ENCODE measurements around the gene ROBO2. TPM values are rescaled to one million over a fixed set of nuclear protein-coding genes. Genes with fewer than 3 reads are reported as not detected.

The ROBO2 gene
- polyA plus RNA-seq, 1 of the 3 experiments (the other 2 are of a cell fraction): not detected

DNA sequence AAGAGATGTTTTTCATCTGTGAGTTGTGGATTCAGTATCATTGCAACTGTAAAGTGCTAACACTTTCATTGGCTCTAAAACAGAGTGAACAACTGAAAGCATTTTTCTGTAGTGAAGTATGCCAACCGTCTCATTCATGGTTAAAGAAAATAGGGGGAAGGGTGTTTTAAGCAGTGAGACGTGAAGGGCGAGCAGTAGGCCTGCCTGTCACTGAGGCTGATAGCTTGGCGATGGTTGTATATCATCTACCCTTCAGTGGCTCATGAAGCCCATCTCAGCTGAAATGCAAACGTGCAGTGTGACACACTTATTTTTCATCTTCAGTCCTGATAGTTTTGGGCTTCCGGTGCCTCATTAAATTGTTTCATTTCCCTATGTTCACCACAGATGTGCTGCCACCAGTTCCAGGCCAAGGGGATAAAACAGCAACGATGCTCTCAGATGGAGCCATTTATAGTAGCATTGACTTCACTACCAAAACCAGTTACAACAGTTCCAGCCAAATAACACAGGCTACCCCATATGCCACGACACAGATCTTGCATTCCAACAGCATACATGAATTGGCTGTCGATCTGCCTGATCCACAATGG is 562.0 kb downstream of the ROBO2 start:
- Histone ChIP-seq H3K36me3 (replicated peaks in 1 of 2; ENCODE audit: control insufficient read depth in 1 of 2, insufficient read depth in 2 of 2, low read length in 1 of 2) (no peaks in the 10 kb centered on the region), H3K27me3 (ENCODE audit: insufficient read depth) (no peaks in the 10 kb centered on the region)
- CTCF ChIA-PET: no interaction called here

DNA sequence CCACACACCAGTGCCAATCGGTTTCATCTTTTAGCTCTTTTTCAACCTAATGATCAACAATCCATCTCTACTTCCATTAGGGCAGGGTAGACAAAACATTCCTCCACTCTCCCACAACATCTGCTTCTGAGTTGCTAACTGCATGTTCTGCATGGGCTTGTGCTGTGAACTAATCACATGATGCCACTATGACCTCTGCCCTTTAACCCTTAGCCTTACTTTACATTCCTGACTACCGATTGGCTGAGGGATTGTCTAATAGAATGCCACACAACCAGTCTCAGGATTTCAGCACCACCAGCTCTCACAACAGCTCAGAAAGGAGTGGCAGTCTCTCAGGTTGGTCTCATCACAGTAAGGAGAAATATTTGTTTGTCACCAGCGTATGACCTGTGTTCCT is 562.8 kb downstream of the ROBO2 start:
- H3K4me1 ChIP-seq (ENCODE audit: control insufficient read depth in 1 of 2, insufficient read depth in 2 of 2, low read depth in 1 of 2, low read length in 1 of 2): no peaks in the 10 kb centered on the region
- H3K27ac ChIP-seq (ENCODE audit: low read depth in 2 of 2, low read length in 1 of 2): no peak overlapping the region
- H3K4me3 ChIP-seq (ENCODE audit: low read depth in 2 of 2, low read length in 1 of 2): no peak overlapping the region
- no peak overlapping the region for H2AFZ ChIP-seq (ENCODE audit: low read depth)
- no peaks in the 10 kb centered on the region for H3K9me2 ChIP-seq
- no peaks in the 10 kb centered on the region for H3K9me3 ChIP-seq
- H3K36me3 ChIP-seq (replicated peaks in 1 of 2; ENCODE audit: control insufficient read depth in 1 of 2, insufficient read depth in 2 of 2, low read length in 1 of 2): no peaks in the 10 kb centered on the region
- no peaks in the 10 kb centered on the region for H4K20me1 ChIP-seq (ENCODE audit: insufficient read depth)
- ChIA-PET POLR2A (no interaction called here), CTCF (interaction anchor here (0.9 kb wide), 1 partner anchor 60 kb away, joined by 3 read pairs; no protein-coding TSS in a partner anchor)
- no peaks in the 10 kb centered on the region for H3K27me3 ChIP-seq (ENCODE audit: insufficient read depth)
- 56% methylated on average over 3 of the region's 3 CpGs for WGBS (ENCODE audit: low lambda C conversion rate)
- H3K79me2 ChIP-seq (ENCODE audit: insufficient read depth): no peaks in the 10 kb centered on the region
- no peak overlapping the region for H3K4me2 ChIP-seq
- TF ChIP-seq PBX3 (IDR thresholded peaks at IDR 0.05) (no peak), GATA2 (CRISPR knock-in tag; IDR thresholded peaks at IDR 0.05) (no peak), IRF3 (IDR thresholded peaks at IDR 0.05; ENCODE audit: low read depth, low read length) (no peak), JUND (IDR thresholded peaks at IDR 0.05) (no peak), SIN3A (IDR thresholded peaks at IDR 0.05; ENCODE audit: borderline replicate concordance, low read depth, low read length) (no peak), FOSL2 (IDR thresholded peaks at IDR 0.05; ENCODE audit: borderline replicate concordance, low read depth) (no peak), MEF2A (IDR thresholded peaks at IDR 0.05; ENCODE audit: borderline replicate concordance, low read depth) (no peak), NRF1 (IDR thresholded peaks at IDR 0.05; ENCODE audit: low read depth, low read length) (no peak), TAF1 (IDR thresholded peaks at IDR 0.05; ENCODE audit: borderline replicate concordance, low read depth, low read length) (no peak), RAD21 (IDR thresholded peaks at IDR 0.05; ENCODE audit: low read length) (no peak), ZBTB33 (IDR thresholded peaks at IDR 0.05; ENCODE audit: borderline replicate concordance, low read depth) (no peak), TCF12 (IDR thresholded peaks at IDR 0.05) (no peak), RXRA (IDR thresholded peaks at IDR 0.05; ENCODE audit: borderline replicate concordance, low read depth) (no peak), POLR2AphosphoS5 (IDR thresholded peaks at IDR 0.05; ENCODE audit: low read depth, low read length) (no peak), FOXM1 (IDR thresholded peaks at IDR 0.05; ENCODE audit: low read depth) (no peak), USF2 (IDR thresholded peaks at IDR 0.05; ENCODE audit: borderline replicate concordance, low read depth, low read length) (no peak), RFX5 (IDR thresholded peaks at IDR 0.05; ENCODE audit: low read length) (no peak), TEAD4 (IDR thresholded peaks at IDR 0.05; ENCODE audit: borderline replicate concordance, insufficient read depth) (no peak), MAX (IDR thresholded peaks at IDR 0.05; ENCODE audit: low read depth) (no peak)
- DNase-seq: no peak
- no peak overlapping the region for H3K9ac ChIP-seq
- H3F3A ChIP-seq (replicated peaks; ENCODE audit: insufficient read depth): peaks cover 4% of the 10 kb centered on the region

More for the DNA sequence above, 562.0 kb downstream of the ROBO2 start:
- H3K9me2 ChIP-seq: no peaks in the 10 kb centered on the region
- no peak overlapping the region for H3K27ac ChIP-seq (ENCODE audit: low read depth in 2 of 2, low read length in 1 of 2)
- no peak overlapping the region for H3K4me2 ChIP-seq
- no peak overlapping the region for H3K4me3 ChIP-seq (ENCODE audit: low read depth in 2 of 2, low read length in 1 of 2)
- H3K9me3 ChIP-seq: no peaks in the 10 kb centered on the region
- POLR2A ChIA-PET: no interaction called here
- H3K79me2 ChIP-seq (ENCODE audit: insufficient read depth): no peaks in the 10 kb centered on the region
- no peak overlapping the region for H2AFZ ChIP-seq (ENCODE audit: low read depth)
- H4K20me1 ChIP-seq (ENCODE audit: insufficient read depth): no peaks in the 10 kb centered on the region
- H3K9ac ChIP-seq: no peak overlapping the region
- H3K4me1 ChIP-seq (ENCODE audit: control insufficient read depth in 1 of 2, insufficient read depth in 2 of 2, low read depth in 1 of 2, low read length in 1 of 2): no peaks in the 10 kb centered on the region
- H3F3A ChIP-seq (replicated peaks; ENCODE audit: insufficient read depth): peaks cover 4% of the 10 kb centered on the region
- 55% methylated on average over 9 of the region's 9 CpGs for WGBS (ENCODE audit: low lambda C conversion rate)
- DNase-seq: no peak
- TF ChIP-seq TAF1 (IDR thresholded peaks at IDR 0.05; ENCODE audit: borderline replicate concordance, low read depth, low read length) (no peak), EZH2phosphoT487 (IDR thresholded peaks at IDR 0.05; ENCODE audit: borderline replicate concordance, low read depth) (no peak), RFX5 (IDR thresholded peaks at IDR 0.05; ENCODE audit: low read length) (no peak), FOSL2 (IDR thresholded peaks at IDR 0.05; ENCODE audit: borderline replicate concordance, low read depth) (no peak)

Data from SK-N-SH (cell line).